ENCODE measurements around the gene ANKRD44.
"Not testable (repeated sequence)": the region's sequence is repeated elsewhere in the genome, so short reads cannot be mapped to it uniquely, and the experiment has no call there.

The ANKRD44 gene

GRCh38 chr2:197315371-197315770 lies 4.8 kb upstream of the ANKRD44 start:
- DNase-seq, result no peak

- DNase-seq, result no peak
These were observed 1.6 kb upstream of the ANKRD44 start for GRCh38 chr2:197312186-197312585.

GRCh38 chr2:197311421-197312033 lies 947 bp upstream of the ANKRD44 start:
- DNase-seq, result no peak

- DNase-seq, result no peak
These were observed 424 bp upstream of the ANKRD44 start for GRCh38 chr2:197310987-197311420.

- no peak for DNase-seq
These were observed 819 bp downstream of the ANKRD44 start for GRCh38 chr2:197309691-197310231.

GRCh38 chr2:197308996-197309690 lies 1.4 kb downstream of the ANKRD44 start:
- no peak for DNase-seq

GRCh38 chr2:197308585-197308984 lies 2.0 kb downstream of the ANKRD44 start:
- no peak for DNase-seq

- DNase-seq, result no peak
These were observed 2.6 kb downstream of the ANKRD44 start for GRCh38 chr2:197307933-197308521.

- DNase-seq, result no peak
These were observed 3.2 kb downstream of the ANKRD44 start for GRCh38 chr2:197307236-197307932.

GRCh38 chr2:197306696-197307040 lies 3.9 kb downstream of the ANKRD44 start:
- DNase-seq, result peak; percentile 61

GRCh38 chr2:197306024-197306695 lies 4.4 kb downstream of the ANKRD44 start:
- peak; percentile 61 for DNase-seq

GRCh38 chr2:197304556-197305011 lies 6.0 kb downstream of the ANKRD44 start:
- DNase-seq, result peak; percentile 77

GRCh38 chr2:197300139-197300538 lies 10.4 kb downstream of the ANKRD44 start:
- DNase-seq, result no peak

GRCh38 chr2:197298609-197299008 lies 12.0 kb downstream of the ANKRD44 start:
- no peak for DNase-seq

GRCh38 chr2:197297772-197298318 lies 12.7 kb downstream of the ANKRD44 start:
- DNase-seq, result no peak

GRCh38 chr2:197297266-197297665 lies 13.3 kb downstream of the ANKRD44 start:
- no peak for DNase-seq

- no peak for DNase-seq
These were observed 13.7 kb downstream of the ANKRD44 start for GRCh38 chr2:197296835-197297234.

GRCh38 chr2:197294260-197294659 lies 16.3 kb downstream of the ANKRD44 start:
- no peak for DNase-seq

- no peak for DNase-seq
These were observed 17.1 kb downstream of the ANKRD44 start for GRCh38 chr2:197293252-197294007.

- DNase-seq, result no peak
These were observed 18.0 kb downstream of the ANKRD44 start for GRCh38 chr2:197292619-197293018.

- DNase-seq, result not testable (repeated sequence)
These were observed 23.0 kb downstream of the ANKRD44 start for GRCh38 chr2:197287596-197287932.

Data from NCI-H2029 treated with DMSO at 0.1 percent for 48 hours (cell line).